HEK293T (cell line): ENCODE data around the gene EOLA2.

Source experiments
- ARNT ChIP-seq: fragments of 450-650 bp; IDR thresholded peaks from 2 replicates; pipeline ENCODE4 v1.6.1; 2017; ENCODE audit warnings: mild to moderate bottlenecking
- BHLHE40 ChIP-seq: fragments of 450-650 bp; IDR thresholded peaks from 2 replicates; pipeline ENCODE4 v1.6.1; 2016; ENCODE audit warnings: mild to moderate bottlenecking, moderate library complexity, borderline replicate concordance
- ELF4 ChIP-seq: fragments of 450-650 bp; IDR thresholded peaks from 2 replicates; pipeline ENCODE4 v1.6.1; 2017; ENCODE audit warnings: antibody characterized with exemption
- FOXA1 ChIP-seq: fragments of 450-650 bp; IDR thresholded peaks from 2 replicates; pipeline ENCODE4 v1.6.1; 2016; ENCODE audit warnings: mild to moderate bottlenecking
- FOXK2 ChIP-seq: fragments of 450-650 bp; IDR thresholded peaks from 2 replicates; pipeline ENCODE4 v1.6.1; 2016; ENCODE audit warnings: mild to moderate bottlenecking
- FOXM1 ChIP-seq: fragments of 450-650 bp; IDR thresholded peaks from 2 replicates; pipeline ENCODE4 v1.6.1; 2017; ENCODE audit warnings: mild to moderate bottlenecking, borderline replicate concordance
- HDGF ChIP-seq: fragments of 450-650 bp; IDR thresholded peaks from 2 replicates; pipeline ENCODE4 v1.6.1; 2017; ENCODE audit warnings: antibody characterized with exemption, borderline replicate concordance
- LEF1 ChIP-seq: fragments of 450-650 bp; IDR thresholded peaks from 2 replicates; pipeline ENCODE4 v1.6.1; 2017; ENCODE audit warnings: mild to moderate bottlenecking, borderline replicate concordance
- NFRKB ChIP-seq: fragments of 450-650 bp; IDR thresholded peaks from 2 replicates; pipeline ENCODE4 v1.6.1; 2016; ENCODE audit warnings: mild to moderate bottlenecking, moderate library complexity
- SP1 ChIP-seq: fragments of 450-650 bp; IDR thresholded peaks from 2 replicates; pipeline ENCODE4 v1.6.1; 2017
- SUZ12 ChIP-seq: fragments of 450-650 bp; IDR thresholded peaks from 2 replicates; pipeline ENCODE4 v1.6.1; 2016; ENCODE audit warnings: mild to moderate bottlenecking
- TARDBP ChIP-seq: fragments of 450-650 bp; IDR thresholded peaks from 2 replicates; pipeline ENCODE4 v1.6.1; 2016
- ZNF384 ChIP-seq: fragments of 450-650 bp; IDR thresholded peaks from 2 replicates; pipeline ENCODE4 v1.6.1; 2016
- TF ChIP-seq, protein P1 (sequence below): fragments of 450-650 bp; IDR thresholded peaks from 2 replicates; pipeline ENCODE4 v1.6.1; 2016

DNA sequence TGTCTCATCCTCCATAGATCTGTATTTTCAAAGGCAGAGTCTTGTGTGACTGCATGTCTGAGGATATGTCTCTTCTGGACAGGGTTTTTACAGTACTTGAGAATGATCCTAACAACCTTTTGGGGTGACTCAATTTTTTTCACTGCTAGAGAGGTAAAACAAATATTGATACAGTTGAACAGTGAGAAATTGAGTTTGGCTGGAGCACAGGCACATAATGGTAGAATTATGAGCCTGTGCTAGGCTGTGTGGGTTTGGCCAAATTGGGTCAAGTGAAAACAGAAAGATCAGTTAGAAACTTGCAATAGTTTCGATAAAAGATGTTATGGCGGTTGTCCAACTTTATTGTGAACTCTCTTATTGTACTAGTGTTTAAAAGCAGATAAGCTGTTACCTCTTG is 23.3 kb upstream of the EOLA2 start:
- TF ChIP-seq SP1 (no peak), FOXK2 (no peak), FOXM1 (no peak), ZNF384 (no peak), TARDBP (no peak), FOXA1 (no peak), ARNT (no peak), BHLHE40 (no peak), SUZ12 (no peak), NFRKB (no peak), LEF1 (no peak), HDGF (no peak), ELF4 (no peak)
- TF ChIP-seq, protein P1, sequence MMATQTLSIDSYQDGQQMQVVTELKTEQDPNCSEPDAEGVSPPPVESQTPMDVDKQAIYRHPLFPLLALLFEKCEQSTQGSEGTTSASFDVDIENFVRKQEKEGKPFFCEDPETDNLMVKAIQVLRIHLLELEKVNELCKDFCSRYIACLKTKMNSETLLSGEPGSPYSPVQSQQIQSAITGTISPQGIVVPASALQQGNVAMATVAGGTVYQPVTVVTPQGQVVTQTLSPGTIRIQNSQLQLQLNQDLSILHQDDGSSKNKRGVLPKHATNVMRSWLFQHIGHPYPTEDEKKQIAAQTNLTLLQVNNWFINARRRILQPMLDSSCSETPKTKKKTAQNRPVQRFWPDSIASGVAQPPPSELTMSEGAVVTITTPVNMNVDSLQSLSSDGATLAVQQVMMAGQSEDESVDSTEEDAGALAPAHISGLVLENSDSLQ = no peak
